A549 (cell line): ENCODE measurements around the gene GSTA4. TPM values are rescaled to one million over a fixed set of nuclear protein-coding genes. Genes with fewer than 3 reads are reported as not detected.

ENCODE experiments used
- ATAC-seq, 2 experiments: fragments of 200-7000 bp in 1 of 2; fragments of >200 bp in 1 of 2; cut with Nextera tagmentation in 1 of 2; cut with Tn5 transposase in 1 of 2; 3 replicates each; pipeline versions ENCODE4 v1.8.0 to v1.9.1; 2018 to 2020; ENCODE audit warnings: mild to moderate bottlenecking in 1 of 2, moderate library complexity in 1 of 2
- CTCF ChIA-PET: fragments of 300-600 bp; sonication (Branson Sonifier 250); formaldehyde crosslinking; extraction: SDS; loops from one replicate; lab custom pipeline; 2021; ENCODE audit warnings: antibody characterized with exemption, inconsistent platforms; lab: Yijun Ruan, JAX
- POLR2A ChIA-PET: fragments of 350-600 bp; formaldehyde crosslinking; extraction: SDS; loops from one replicate; lab custom pipeline; 2021; ENCODE audit warnings: antibody characterized with exemption, inconsistent platforms; lab: Yijun Ruan, JAX
- DNase-seq, 2 experiments: peaks; one replicate each; pipeline versions ENCODE4 v3.0.0 to v3.0.0-alpha.2; 2011 to 2016; ENCODE audit warnings: low read depth in 1 of 2, low spot score in 1 of 2
- FAIRE-seq: peaks from 2 replicates; lab custom pipeline; 2011; peaks lifted over from hg19 to GRCh38; lab: Jason Lieb, UNC
- H3K27ac ChIP-seq, 2 experiments: fragments of >200 bp; sonication (Bioruptor Twin); formaldehyde crosslinking; 3 replicates each; pipeline ENCODE4 v1.5.1; 2016 to 2017
- H3K4me1 ChIP-seq: fragments of >200 bp; sonication (Bioruptor Twin); formaldehyde crosslinking; 3 replicates; pipeline ENCODE4 v1.6.1; 2016
- H3K4me2 ChIP-seq: fragments of >200 bp; sonication (Bioruptor Twin); formaldehyde crosslinking; 3 replicates; pipeline ENCODE4 v1.6.1; 2016
- H3K4me3 ChIP-seq: fragments of >200 bp; sonication (Bioruptor Twin); formaldehyde crosslinking; 3 replicates; pipeline ENCODE4 v1.5.1; 2016
- H3K9me3 ChIP-seq: fragments of >200 bp; sonication (Bioruptor Twin); formaldehyde crosslinking; 3 replicates; pipeline ENCODE4 v1.6.1; 2016
- CBX2 ChIP-seq: fragments of 200-600 bp; sonication (generic); IDR thresholded peaks from 2 replicates; pipeline ENCODE4 v1.6.1; 2016; ENCODE audit warnings: low read depth, mild to moderate bottlenecking, borderline replicate concordance
- CHD2 ChIP-seq: fragments of 150-350 bp; IDR thresholded peaks from 2 replicates; pipeline ENCODE4 v1.6.1; 2014; ENCODE audit warnings: low read length; ENCODE audit not compliant: partially characterized antibody
- CTCF ChIP-seq: fragments of >200 bp; sonication (Bioruptor Twin); formaldehyde crosslinking; IDR thresholded peaks from 3 replicates; pipeline ENCODE4 v1.5.1; 2016
- EHF ChIP-seq: fragments of 250-450 bp; sonication (Bioruptor Pico); IDR thresholded peaks from 2 replicates; pipeline ENCODE4 v1.5.0; 2020; ENCODE audit warnings: mild to moderate bottlenecking
- ELK1 ChIP-seq: fragments of 150-350 bp; IDR thresholded peaks from 2 replicates; pipeline ENCODE4 v1.6.1; 2014; ENCODE audit warnings: low read depth, mild to moderate bottlenecking, low read length
- FOSL2 ChIP-seq, 2 experiments: fragments of 450-650 bp in 1 of 2; fragments of >200 bp in 1 of 2; sonication (Bioruptor Twin) in 1 of 2; formaldehyde crosslinking; IDR thresholded peaks; 2 replicates each; pipeline versions ENCODE4 v1.5.0 to v1.6.1; 2016 to 2020; ENCODE audit warnings: mild to moderate bottlenecking in 1 of 2, moderate library complexity in 1 of 2
- FOXS1 ChIP-seq: fragments of 250-450 bp; sonication (Bioruptor Pico); IDR thresholded peaks from 2 replicates; pipeline ENCODE4 v1.5.0; 2020; ENCODE audit warnings: mild to moderate bottlenecking, moderate library complexity
- GATA3 ChIP-seq: IDR thresholded peaks from 2 replicates; pipeline ENCODE4 v1.6.1; 2012; ENCODE audit warnings: borderline replicate concordance
- HEYL ChIP-seq: fragments of 250-450 bp; sonication (Bioruptor Pico); IDR thresholded peaks from 2 replicates; pipeline ENCODE4 v1.8.0; 2021; ENCODE audit warnings: mild to moderate bottlenecking, moderate library complexity
- HOXB5 ChIP-seq: fragments of 250-450 bp; sonication (Bioruptor Pico); IDR thresholded peaks from 2 replicates; pipeline ENCODE4 v1.5.0; 2020; ENCODE audit warnings: mild to moderate bottlenecking, moderate library complexity
- JUN ChIP-seq, 2 experiments: fragments of >200 bp; sonication (Bioruptor Twin); formaldehyde crosslinking; IDR thresholded peaks; 2 replicates in 1 of 2; 3 replicates in 1 of 2; pipeline ENCODE4 v1.6.1; 2016 to 2017
- MAX ChIP-seq: IDR thresholded peaks from 2 replicates; pipeline ENCODE4 v1.6.1; 2012
- PBX3 ChIP-seq: IDR thresholded peaks from 2 replicates; pipeline ENCODE4 v1.6.1; 2012
- PHF8 ChIP-seq: fragments of 200-600 bp; sonication (generic); IDR thresholded peaks from 2 replicates; pipeline ENCODE4 v1.6.1; 2016; ENCODE audit warnings: low read depth, mild to moderate bottlenecking, antibody characterized with exemption, moderate library complexity, borderline replicate concordance
- POLR2AphosphoS2 ChIP-seq: conservative IDR thresholded peaks from 2 replicates; pipeline ENCODE4 v1.6.1; 2012; ENCODE audit warnings: low read length, improper control_type of control experiment, inconsistent platforms
- RAD21 ChIP-seq, 2 experiments: fragments of >200 bp in 1 of 2; sonication (Bioruptor Twin) in 1 of 2; formaldehyde crosslinking in 1 of 2; IDR thresholded peaks in 1 of 2; conservative IDR thresholded peaks in 1 of 2; 2 replicates in 1 of 2; 3 replicates in 1 of 2; pipeline ENCODE4 v1.6.1; 2012 to 2018; ENCODE audit warnings: inconsistent platforms in 1 of 2
- RARB ChIP-seq: fragments of 250-450 bp; sonication (Bioruptor Pico); IDR thresholded peaks from 2 replicates; pipeline ENCODE4 v1.8.0; 2021; ENCODE audit warnings: mild to moderate bottlenecking, moderate library complexity
- RFX5 ChIP-seq: fragments of 450-650 bp; IDR thresholded peaks from 2 replicates; pipeline ENCODE4 v1.7.1; 2014; ENCODE audit warnings: antibody characterized with exemption, mild to moderate bottlenecking, moderate library complexity
- SMC3 ChIP-seq: fragments of >200 bp; sonication (Bioruptor Twin); formaldehyde crosslinking; IDR thresholded peaks from 3 replicates; pipeline ENCODE4 v1.6.1; 2018; ENCODE audit warnings: inconsistent platforms
- TFCP2L1 ChIP-seq: fragments of 250-450 bp; sonication (Bioruptor Pico); IDR thresholded peaks from 2 replicates; pipeline ENCODE4 v1.5.0; 2021; ENCODE audit warnings: mild to moderate bottlenecking
- ZFP36 ChIP-seq: fragments of 450-650 bp; IDR thresholded peaks from 2 replicates; pipeline ENCODE4 v1.6.1; 2014; ENCODE audit warnings: borderline replicate concordance; ENCODE audit not compliant: partially characterized antibody
- WGBS: methylation state at CpG from one replicate; pipeline ENCODE4 v1.1.6; 2017; ENCODE audit errors: missing lambda C conversion rate; 5-methylcytosine and 5-hydroxymethylcytosine counted together
- polyA plus RNA-seq, 4 experiments: library from polyadenylated mRNA; depleted of rRNA in 3 of 4; stranded (reverse); fragments of >200 nt; fragmentation: RNase III in 1 of 4; extraction: RNeasy Plus Mini Kit Qiagen cat#74134 plus additional on column Dnase treatment in 1 of 4; gene quantifications; 2 replicates in 3 of 4; 3 replicates in 1 of 4; pipeline ENCODE4 v1.2.3, GENCODE V29; 2011 to 2017
- TF ChIP-seq, protein P1 (sequence below): fragments of 200-600 bp; sonication (generic); IDR thresholded peaks from 2 replicates; pipeline ENCODE4 v1.6.1; 2016; ENCODE audit warnings: antibody characterized with exemption, mild to moderate bottlenecking, moderate library complexity
- TF ChIP-seq, protein P2 (sequence below): fragments of 250-450 bp; sonication (Bioruptor Pico); IDR thresholded peaks from 2 replicates; pipeline ENCODE4 v1.5.0; 2021; ENCODE audit warnings: mild to moderate bottlenecking, moderate library complexity, borderline replicate concordance
- TF ChIP-seq, protein P3 (sequence below): fragments of >200 bp; sonication (Bioruptor Twin); formaldehyde crosslinking; IDR thresholded peaks from 2 replicates; pipeline ENCODE4 v1.6.1; 2016

The GSTA4 gene
- polyA plus RNA-seq, 2 of the 4 experiments (the other 2 are of a cell fraction), result 12.6 to 30.6 TPM

DNA sequence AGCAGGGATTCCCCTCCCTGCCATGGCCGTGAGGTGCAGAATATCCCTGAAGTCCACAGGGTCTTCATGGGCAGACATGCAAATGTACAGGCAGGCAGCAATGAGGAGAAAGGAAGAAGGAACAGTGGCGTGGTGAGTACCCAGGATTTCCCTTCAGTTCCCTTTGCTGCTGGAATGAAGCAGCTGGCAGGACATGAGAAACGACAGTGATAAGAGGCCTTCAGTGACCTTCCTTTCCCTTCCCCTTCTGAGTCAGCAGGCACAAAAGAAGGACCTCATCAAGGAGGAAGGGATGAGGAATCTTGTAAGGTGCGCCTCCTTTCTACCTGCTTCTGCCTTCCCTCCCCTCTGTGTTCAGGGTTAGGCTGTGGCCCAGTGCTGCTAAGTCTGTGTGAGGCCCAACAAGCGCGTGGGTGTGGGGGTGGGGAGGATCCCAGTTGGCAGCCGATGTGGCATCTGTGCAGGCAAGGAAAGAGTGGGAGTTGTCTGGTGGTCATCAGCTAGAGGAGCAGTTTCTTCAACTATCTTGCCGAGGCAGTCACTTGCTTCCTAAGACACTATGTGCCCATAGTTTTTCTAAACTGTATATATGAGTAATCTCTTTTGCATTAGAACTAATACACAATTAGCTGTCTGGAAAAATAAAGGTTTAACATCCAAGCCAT is 40.6 kb upstream of the GSTA4 start:
- no peak for TF ChIP-seq JUN (IDR thresholded peaks at IDR 0.05)
- TF ChIP-seq PBX3, result no peak
- TF ChIP-seq, protein P1, sequence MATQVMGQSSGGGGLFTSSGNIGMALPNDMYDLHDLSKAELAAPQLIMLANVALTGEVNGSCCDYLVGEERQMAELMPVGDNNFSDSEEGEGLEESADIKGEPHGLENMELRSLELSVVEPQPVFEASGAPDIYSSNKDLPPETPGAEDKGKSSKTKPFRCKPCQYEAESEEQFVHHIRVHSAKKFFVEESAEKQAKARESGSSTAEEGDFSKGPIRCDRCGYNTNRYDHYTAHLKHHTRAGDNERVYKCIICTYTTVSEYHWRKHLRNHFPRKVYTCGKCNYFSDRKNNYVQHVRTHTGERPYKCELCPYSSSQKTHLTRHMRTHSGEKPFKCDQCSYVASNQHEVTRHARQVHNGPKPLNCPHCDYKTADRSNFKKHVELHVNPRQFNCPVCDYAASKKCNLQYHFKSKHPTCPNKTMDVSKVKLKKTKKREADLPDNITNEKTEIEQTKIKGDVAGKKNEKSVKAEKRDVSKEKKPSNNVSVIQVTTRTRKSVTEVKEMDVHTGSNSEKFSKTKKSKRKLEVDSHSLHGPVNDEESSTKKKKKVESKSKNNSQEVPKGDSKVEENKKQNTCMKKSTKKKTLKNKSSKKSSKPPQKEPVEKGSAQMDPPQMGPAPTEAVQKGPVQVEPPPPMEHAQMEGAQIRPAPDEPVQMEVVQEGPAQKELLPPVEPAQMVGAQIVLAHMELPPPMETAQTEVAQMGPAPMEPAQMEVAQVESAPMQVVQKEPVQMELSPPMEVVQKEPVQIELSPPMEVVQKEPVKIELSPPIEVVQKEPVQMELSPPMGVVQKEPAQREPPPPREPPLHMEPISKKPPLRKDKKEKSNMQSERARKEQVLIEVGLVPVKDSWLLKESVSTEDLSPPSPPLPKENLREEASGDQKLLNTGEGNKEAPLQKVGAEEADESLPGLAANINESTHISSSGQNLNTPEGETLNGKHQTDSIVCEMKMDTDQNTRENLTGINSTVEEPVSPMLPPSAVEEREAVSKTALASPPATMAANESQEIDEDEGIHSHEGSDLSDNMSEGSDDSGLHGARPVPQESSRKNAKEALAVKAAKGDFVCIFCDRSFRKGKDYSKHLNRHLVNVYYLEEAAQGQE, result no peak
- no peak for TF ChIP-seq RFX5
- no peak for TF ChIP-seq TFCP2L1 (CRISPR knock-in tag)
- TF ChIP-seq FOSL2 (IDR thresholded peaks at IDR 0.05), result no peak
- no peak for TF ChIP-seq FOSL2 (CRISPR knock-in tag; IDR thresholded peaks at IDR 0.05)
- no peak for TF ChIP-seq GATA3
- TF ChIP-seq, protein P2, sequence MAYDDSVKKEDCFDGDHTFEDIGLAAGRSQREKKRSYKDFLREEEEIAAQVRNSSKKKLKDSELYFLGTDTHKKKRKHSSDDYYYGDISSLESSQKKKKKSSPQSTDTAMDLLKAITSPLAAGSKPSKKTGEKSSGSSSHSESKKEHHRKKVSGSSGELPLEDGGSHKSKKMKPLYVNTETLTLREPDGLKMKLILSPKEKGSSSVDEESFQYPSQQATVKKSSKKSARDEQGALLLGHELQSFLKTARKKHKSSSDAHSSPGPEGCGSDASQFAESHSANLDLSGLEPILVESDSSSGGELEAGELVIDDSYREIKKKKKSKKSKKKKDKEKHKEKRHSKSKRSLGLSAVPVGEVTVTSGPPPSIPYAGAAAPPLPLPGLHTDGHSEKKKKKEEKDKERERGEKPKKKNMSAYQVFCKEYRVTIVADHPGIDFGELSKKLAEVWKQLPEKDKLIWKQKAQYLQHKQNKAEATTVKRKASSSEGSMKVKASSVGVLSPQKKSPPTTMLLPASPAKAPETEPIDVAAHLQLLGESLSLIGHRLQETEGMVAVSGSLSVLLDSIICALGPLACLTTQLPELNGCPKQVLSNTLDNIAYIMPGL (CRISPR knock-in tag), result no peak
- TF ChIP-seq FOXS1, result no peak
- no peak for TF ChIP-seq RARB
- TF ChIP-seq RAD21 (conservative IDR thresholded peaks at IDR 0.05 in 1 of 2, IDR thresholded peaks at IDR 0.05 in 1 of 2), result no peak
- no peak for TF ChIP-seq SMC3
- TF ChIP-seq CHD2, result no peak
- TF ChIP-seq MAX, result no peak
- TF ChIP-seq, all 56 proteins: peak for 0
- no peak for DNase-seq

DNA sequence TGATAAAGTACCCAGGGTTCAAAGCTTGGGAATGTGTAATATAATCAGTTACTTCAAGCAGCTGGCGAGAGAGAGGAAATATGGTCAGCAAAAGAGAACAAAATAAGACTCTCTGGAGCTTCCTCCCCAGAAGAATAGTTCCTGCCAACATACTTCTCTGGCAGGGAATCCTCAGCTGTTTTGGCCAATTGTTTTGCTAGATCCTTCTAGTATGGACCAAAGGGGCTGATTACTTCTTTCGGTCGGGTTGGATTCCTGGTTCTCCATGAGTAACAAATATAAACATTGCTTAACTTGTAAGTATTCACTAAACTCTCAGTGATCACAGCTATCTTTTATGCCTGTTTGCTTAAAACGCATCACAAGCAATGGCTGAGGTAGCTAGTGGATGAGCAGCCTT is 38.7 kb upstream of the GSTA4 start:
- no peak for FAIRE-seq
- TF ChIP-seq CBX2, result no peak
- no peak for TF ChIP-seq CTCF
- no peak for TF ChIP-seq PHF8
- TF ChIP-seq, protein P3, sequence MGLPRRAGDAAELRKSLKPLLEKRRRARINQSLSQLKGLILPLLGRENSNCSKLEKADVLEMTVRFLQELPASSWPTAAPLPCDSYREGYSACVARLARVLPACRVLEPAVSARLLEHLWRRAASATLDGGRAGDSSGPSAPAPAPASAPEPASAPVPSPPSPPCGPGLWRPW, result no peak
- TF ChIP-seq EHF (CRISPR knock-in tag), result no peak
- no peak for TF ChIP-seq FOXS1
- TF ChIP-seq JUN (IDR thresholded peaks at IDR 0.05), result no peak
- TF ChIP-seq ELK1, result no peak
- no peak for TF ChIP-seq POLR2AphosphoS2
- no peak for TF ChIP-seq HEYL (CRISPR knock-in tag)
- TF ChIP-seq ZFP36, result no peak
- TF ChIP-seq HOXB5, result no peak
- no peak for TF ChIP-seq MAX
- TF ChIP-seq FOSL2 (IDR thresholded peaks at IDR 0.05), result no peak
- TF ChIP-seq FOSL2 (CRISPR knock-in tag; IDR thresholded peaks at IDR 0.05), result no peak

More for the DNA sequence above, 40.6 kb upstream of the GSTA4 start:
- POLR2A ChIA-PET, result no interaction called here
- Histone ChIP-seq H3K4me3 (no peak overlapping the region), H3K4me1 (no peaks in the 10 kb centered on the region), H3K4me2 (no peak overlapping the region), H3K27ac (no peak overlapping the region), H3K9me3 (no peaks in the 10 kb centered on the region)
- FAIRE-seq (no peak), ATAC-seq (no peak)
- CTCF ChIA-PET, result interaction anchor here (0.9 kb wide), 1 partner anchor 628 kb away, joined by 3 read pairs; no protein-coding TSS in a partner anchor
- WGBS, result 92% methylated on average over 5 of the region's 8 CpGs

More for the DNA sequence above, 38.7 kb upstream of the GSTA4 start:
- DNase-seq, result no peak
- ChIA-PET CTCF (interaction anchor here (0.6 to 0.7 kb wide), 2 partner anchors 9 to 218 kb away, joined by 3 read pairs; no protein-coding TSS in a partner anchor), POLR2A (no interaction called here)
- Histone ChIP-seq H3K4me3 (no peak overlapping the region), H3K27ac (no peak overlapping the region), H3K4me1 (no peaks in the 10 kb centered on the region), H3K4me2 (no peak overlapping the region), H3K9me3 (no peaks in the 10 kb centered on the region)
- no peak for ATAC-seq
- WGBS, result 76% methylated on average over 4 of the region's 4 CpGs
